SK-N-MC (cell line): ENCODE measurements around the gene SELENON.

ENCODE experiments used
- EZH2 ChIP-seq: fragments of 200-600 bp; sonication (generic); IDR thresholded peaks from one replicate; pipeline ENCODE4 v1.6.1; 2017; ENCODE audit warnings: antibody characterized with exemption
- FOXP2 ChIP-seq: optimal IDR thresholded peaks from 2 replicates; pipeline ENCODE3; 2011; ENCODE audit warnings: mild to moderate bottlenecking, moderate library complexity; ENCODE audit not compliant: insufficient read depth; ENCODE audit errors: extremely low read length, control extremely low read depth
- POLR2AphosphoS5 ChIP-seq: IDR thresholded peaks from 2 replicates; pipeline ENCODE4 v1.6.1; 2012; ENCODE audit warnings: mild to moderate bottlenecking, low read depth, low read length, borderline replicate concordance

DNA sequence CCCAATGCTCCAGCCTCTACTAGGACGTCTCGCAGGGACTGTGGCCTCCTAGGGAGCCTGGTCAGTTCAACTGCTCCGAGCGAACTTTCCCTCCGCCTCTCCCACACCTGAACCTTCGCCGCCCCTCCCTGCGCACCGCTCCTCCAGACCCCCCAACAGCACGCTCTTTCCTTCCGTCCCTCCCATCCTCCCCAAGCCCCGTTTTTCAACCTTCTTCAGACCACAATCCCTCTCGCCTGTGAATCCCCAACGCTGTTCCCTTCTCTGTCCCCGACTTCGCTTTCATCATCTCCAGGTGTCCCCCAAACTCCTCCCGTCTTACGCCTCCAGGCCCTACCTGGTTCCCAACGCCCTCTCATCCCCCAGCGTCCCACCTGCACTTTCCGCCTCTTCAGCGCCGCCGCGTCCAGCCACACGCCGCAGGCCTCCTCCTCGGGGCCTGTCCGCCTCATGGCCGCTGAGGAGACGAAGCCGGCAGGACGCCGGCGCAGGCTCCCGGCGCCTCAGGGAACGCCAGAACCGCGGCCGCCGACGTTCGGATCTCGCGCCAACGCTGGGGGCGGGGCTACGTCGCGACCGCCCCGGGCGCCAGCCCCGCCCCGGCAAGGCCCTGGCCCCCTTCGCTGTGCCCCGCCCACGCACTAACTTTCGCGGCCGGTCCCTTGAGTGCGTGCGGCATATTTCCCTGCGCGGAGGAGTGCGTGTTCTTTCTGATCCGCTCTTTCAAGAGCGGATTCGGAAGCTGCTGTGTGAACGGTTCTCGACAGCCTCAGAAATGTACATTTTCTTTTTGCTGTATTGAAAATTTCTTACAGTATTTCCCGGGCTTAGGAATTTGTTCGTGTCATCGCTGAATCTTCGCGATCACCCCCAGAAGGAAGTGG, 59.2 kb downstream of the SELENON start, which contains the start of gene AUNIP:
- TF ChIP-seq POLR2AphosphoS5 (peak; percentile 93), EZH2 (no peak), FOXP2 (no peak)
